Measurements from ENCODE around the gene PLPPR2.
"Not testable (repeated sequence)": the region's sequence is repeated elsewhere in the genome, so short reads cannot be mapped to it uniquely, and the experiment has no call there.

Gene PLPPR2

DNA sequence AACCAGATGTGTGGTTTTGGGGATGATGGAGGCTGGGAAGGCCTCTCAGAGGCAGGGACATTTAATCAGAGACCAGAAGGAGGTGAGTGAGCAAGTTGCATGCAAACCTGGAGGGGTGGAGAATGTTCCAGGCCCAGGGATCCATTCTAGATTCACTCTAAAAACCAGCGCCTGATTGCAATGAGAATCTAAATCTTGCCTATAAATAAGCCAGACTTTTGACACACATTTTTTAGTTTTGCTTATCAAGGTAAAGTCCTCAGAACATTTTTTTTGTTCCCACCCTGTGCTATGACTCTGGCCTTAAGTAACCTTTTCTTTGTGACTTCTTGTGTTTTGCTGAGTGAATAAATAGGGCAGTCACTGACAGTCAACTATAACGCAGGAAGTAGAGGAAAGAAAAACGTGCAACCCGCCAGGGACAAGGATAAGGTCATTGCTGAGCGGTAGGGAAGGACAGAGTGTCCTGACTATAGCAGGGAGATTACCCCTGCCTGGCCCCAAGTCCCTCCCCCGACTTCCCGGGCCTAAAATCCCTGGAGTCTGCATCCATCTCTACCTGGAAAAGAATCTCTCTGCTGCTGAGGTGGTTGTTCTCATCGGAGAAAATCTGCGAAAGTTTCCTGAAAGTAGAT, 49.5 kb downstream of the PLPPR2 start:
- DNase-seq, result no peak

DNA sequence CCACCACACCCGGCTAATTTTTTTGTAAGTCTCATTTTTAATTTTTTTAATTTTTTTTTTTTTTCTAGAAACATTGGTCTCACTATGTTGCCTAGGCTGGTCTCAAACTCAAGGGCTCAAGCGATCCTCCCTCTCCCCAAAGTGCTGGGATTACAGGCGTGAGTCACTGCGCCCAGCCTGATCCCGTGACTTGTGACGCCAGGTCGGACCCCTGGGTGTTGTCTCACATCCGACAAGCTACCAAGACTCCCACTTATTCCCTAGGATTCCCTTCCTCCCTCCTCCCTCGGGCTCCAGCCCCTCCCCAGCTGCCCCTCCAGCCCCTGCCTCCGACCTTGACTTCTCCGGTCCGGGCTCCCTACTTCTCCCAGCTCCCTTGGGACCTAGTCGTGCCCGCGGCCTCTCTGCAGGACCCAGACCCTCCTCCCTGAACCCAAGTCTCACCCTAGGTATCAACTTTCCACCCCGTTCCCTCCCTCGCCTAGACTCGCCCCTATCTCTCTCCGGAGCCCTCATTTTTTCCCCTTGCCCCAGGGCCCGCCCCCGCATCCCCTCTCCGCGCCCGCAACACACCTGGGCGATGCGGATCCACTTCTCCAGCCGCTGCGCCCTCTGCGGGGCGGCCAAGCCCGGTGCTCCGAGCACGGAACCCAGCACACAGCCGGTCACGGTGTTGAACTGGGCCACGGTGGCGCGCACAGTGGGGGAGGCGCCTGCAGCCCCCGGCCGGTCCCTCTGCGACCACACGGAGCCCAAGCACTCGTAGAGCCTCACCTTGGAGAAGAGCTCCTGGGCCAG, 50.8 kb downstream of the PLPPR2 start:
- no peak for DNase-seq

- not testable (repeated sequence) for DNase-seq
Measured at GRCh38 chr19:11406703-11407236, 51.5 kb downstream of the PLPPR2 start.

- no peak for DNase-seq
Measured at GRCh38 chr19:11408591-11408990, 53.4 kb downstream of the PLPPR2 start.

GRCh38 chr19:11410682-11411081, 55.5 kb downstream of the PLPPR2 start:
- no peak for DNase-seq

- DNase-seq, result no peak
Measured at GRCh38 chr19:11414544-11414943, 59.3 kb downstream of the PLPPR2 start.

Data from activated CD4-positive, alpha-beta T cell treated with anti-CD3 and anti-CD28 coated beads, Interleukin-2, amount 50 U/mL, for 16 hours (primary cell).